ENCODE data around the gene PAQR5. TPM values are rescaled to one million over a fixed set of nuclear protein-coding genes. Genes with fewer than 3 reads are reported as not detected.
"Not testable (repeated sequence)": the region's sequence is repeated elsewhere in the genome, so short reads cannot be mapped to it uniquely, and the experiment has no call there.

Gene PAQR5
- total and polyA plus RNA-seq, 5 experiments from 2014 or later = not detected

DNA sequence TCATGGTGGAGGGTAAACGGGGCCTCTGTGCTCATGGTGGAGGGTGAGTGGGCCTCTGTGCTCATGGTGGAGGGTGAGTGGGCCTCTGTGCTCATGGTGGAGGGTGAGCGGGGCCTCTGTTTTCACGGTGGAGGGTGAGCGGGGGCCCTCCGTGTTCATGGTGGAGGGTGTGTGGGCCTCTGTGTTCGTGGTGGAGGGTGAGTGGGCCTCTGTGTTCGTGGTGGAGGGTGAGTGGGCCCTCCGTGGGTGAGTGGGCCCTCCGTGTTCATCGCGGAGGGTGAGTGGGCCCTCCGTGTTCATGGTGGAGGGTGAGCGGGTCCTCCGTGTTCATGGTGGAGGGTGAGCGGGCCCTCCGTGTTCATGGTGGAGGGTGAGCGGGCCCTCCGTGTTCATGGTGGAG is 85.4 kb downstream of the PAQR5 start:
- POLR2A ChIA-PET, H3K9me3 Mint-ChIP-seq, H3K4me1 Mint-ChIP-seq, DNase-seq, ATAC-seq, H3K27me3 Mint-ChIP-seq, H3K4me3 Mint-ChIP-seq, H3K27ac Mint-ChIP-seq, H3K36me3 Mint-ChIP-seq: not testable (repeated sequence)

DNA sequence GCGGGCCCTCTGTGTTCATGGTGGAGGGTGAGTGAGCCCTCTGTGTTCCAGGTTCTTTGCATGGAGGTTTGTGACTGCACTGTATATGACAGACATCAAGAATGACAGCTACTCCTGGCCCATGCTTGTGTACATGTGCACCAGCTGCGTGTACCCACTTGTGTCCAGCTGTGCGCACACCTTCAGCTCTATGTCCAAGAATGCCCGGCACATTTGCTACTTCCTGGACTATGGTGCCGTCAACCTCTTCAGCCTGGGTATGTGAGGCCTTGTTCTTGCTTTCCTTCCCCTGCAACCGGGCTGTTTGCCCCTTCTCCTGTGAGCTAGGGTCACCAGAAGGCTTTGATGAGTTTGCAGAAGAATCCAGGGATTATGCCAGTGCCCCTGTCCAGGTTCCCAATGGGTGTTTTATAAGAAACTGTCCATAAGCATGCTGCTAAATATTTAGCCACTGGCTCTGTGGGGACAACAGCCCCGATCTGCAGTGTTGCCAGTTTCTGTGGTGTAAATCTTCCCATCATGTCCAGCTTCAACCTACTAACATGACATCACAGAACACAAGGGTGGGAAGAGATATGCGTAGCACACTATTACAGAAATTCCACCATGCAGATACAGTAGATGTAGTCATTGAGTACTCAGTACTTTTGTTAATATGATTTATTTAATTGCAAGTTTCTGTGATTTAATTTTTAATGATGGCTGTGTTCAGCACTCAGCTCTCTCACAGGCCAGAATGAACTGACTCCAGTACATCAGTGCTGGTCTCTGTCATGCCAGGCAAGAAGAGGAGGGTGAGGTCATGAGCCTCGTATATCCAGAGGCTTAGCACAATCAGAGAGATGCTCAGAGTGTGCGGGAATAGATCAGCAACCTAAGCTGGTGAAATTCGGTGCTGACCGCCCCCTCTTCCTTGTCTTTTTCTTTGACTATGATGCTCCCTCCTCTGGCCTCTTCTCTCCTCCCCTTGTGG is 86.2 kb downstream of the PAQR5 start:
- DNase-seq (no peak), ATAC-seq (no peak)
- H3K27ac Mint-ChIP-seq = no peak overlapping the region
- H3K36me3 Mint-ChIP-seq = no peaks in the 10 kb centered on the region
- no peak overlapping the region for H3K4me3 Mint-ChIP-seq
- H3K4me1 Mint-ChIP-seq = no peaks in the 10 kb centered on the region
- peaks cover 0 to 6% (median 0%) of the 10 kb centered on the region in 5 donors for H3K27me3 Mint-ChIP-seq
- no peaks in the 10 kb centered on the region for H3K9me3 Mint-ChIP-seq
- POLR2A ChIA-PET = no interaction called here

DNA sequence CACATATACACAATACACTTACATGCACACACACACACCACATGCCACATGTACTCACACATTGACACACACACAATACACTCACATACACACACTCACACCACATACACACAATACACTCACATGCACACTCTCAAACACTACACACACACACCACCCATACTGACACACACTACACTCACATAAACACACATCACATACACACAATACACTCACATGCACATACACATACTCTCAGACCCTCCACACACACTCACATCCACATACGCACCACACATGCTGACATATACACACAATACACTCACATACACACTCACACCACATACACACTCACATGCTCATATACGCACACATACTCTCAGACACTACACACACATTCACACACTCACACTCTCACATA is 87.1 kb downstream of the PAQR5 start:
- H3K27ac Mint-ChIP-seq = no peak overlapping the region
- ATAC-seq (no peak), DNase-seq (no peak)
- no peaks in the 10 kb centered on the region for H3K4me1 Mint-ChIP-seq
- no peaks in the 10 kb centered on the region for H3K9me3 Mint-ChIP-seq
- POLR2A ChIA-PET = no interaction called here
- H3K4me3 Mint-ChIP-seq = no peak overlapping the region
- peaks cover 0 to 2% (median 0%) of the 10 kb centered on the region in 5 donors for H3K27me3 Mint-ChIP-seq
- H3K36me3 Mint-ChIP-seq = no peaks in the 10 kb centered on the region

- no peaks in the 10 kb centered on the region for H3K4me1 Mint-ChIP-seq
- H3K36me3 Mint-ChIP-seq = no peaks in the 10 kb centered on the region
- DNase-seq = no peak
- peaks cover 0 to 2% (median 0%) of the 10 kb centered on the region in 5 donors for H3K27me3 Mint-ChIP-seq
- H3K4me3 Mint-ChIP-seq = no peak overlapping the region
- H3K27ac Mint-ChIP-seq = no peak overlapping the region
- no peak for ATAC-seq
- POLR2A ChIA-PET = no interaction called here
- H3K9me3 Mint-ChIP-seq = no peaks in the 10 kb centered on the region
Observed at GRCh38 chr15:69386284-69386683, 87.6 kb downstream of the PAQR5 start.

DNA sequence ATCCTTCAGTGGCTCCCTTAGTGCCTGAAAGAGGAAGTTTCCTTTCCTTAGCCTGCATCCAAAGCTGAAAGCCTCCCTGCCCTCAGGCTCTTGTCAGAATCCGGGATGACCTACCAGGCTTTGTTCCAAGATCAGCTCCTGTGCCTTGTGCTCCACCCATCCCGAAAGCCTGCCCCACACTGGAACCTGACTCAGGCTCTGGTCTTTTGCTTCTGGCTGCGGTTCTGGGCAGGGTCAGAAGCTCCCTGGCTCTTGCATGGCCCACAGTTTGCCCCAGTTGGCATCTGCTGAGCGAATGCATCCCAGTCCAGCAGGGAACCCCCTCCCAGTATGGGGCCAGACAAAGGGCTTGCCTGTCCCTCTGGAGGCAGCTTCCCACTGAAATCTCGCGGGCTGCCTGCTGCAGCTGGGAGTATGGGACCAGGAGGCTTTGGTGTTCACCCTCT is 89.6 kb downstream of the PAQR5 start:
- Mint-ChIP-seq H3K27me3 (peaks cover 0 to 4% (median 0%) of the 10 kb centered on the region in 5 donors), H3K27ac (no peak overlapping the region), H3K9me3 (no peaks in the 10 kb centered on the region)

GRCh38 chr15:69389426-69389825 is 90.7 kb downstream of the PAQR5 start:
- POLR2A ChIA-PET = no interaction called here
- no peak overlapping the region for H3K4me3 Mint-ChIP-seq
- no peaks in the 10 kb centered on the region for H3K9me3 Mint-ChIP-seq
- no peaks in the 10 kb centered on the region for H3K36me3 Mint-ChIP-seq
- H3K27me3 Mint-ChIP-seq = peaks cover 0 to 4% (median 0%) of the 10 kb centered on the region in 5 donors
- H3K4me1 Mint-ChIP-seq = peaks cover 0 to 5% (median 1%) of the 10 kb centered on the region in 4 donors
- no peak for ATAC-seq
- no peak overlapping the region for H3K27ac Mint-ChIP-seq
- DNase-seq = no peak

More for the DNA sequence above, 89.6 kb downstream of the PAQR5 start:
- no peak for DNase-seq
- no peak for ATAC-seq
- H3K36me3 Mint-ChIP-seq = no peaks in the 10 kb centered on the region
- POLR2A ChIA-PET = no interaction called here
- no peaks in the 10 kb centered on the region for H3K4me1 Mint-ChIP-seq
- H3K4me3 Mint-ChIP-seq = no peak overlapping the region

- POLR2A ChIA-PET = no interaction called here
- no peaks in the 10 kb centered on the region for H3K9me3 Mint-ChIP-seq
Observed at GRCh38 chr15:69390575-69390974, 91.9 kb downstream of the PAQR5 start.

DNA sequence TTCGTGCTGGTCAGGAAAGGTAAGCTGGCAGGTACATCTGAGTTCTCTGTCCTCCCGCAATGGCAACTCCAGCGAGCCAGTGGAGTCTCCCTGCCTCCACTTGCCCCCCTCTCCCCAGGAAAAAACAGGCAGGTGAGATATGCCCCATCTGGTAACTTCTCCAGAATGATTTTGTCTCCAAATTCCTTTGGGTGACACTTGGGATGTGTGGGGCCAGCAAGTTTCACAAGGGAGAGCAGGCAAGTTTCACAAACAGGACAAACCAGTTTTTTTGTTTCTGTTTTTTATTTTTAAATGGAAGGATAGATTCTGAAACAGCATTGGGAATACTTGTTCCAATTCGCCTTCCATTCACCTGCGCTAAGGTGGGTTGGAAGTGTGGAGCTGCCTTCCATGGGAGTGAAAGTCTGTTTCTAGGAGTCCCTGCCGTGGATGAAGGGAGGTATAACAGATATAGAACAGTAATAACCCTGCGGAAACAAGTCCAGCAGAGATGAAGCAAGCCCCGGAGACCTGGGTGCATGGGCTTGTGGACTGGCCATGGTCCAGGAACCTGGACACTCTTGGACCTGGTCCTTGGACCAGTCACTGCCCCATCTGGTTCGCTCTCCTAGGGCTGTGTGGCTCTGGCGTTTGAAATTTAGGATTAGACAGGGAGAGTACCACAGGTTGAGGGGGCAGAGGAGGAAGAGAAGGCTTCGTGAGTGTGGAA is 92.5 kb downstream of the PAQR5 start:
- no peak overlapping the region for H3K4me3 Mint-ChIP-seq
- ATAC-seq (no peak), DNase-seq (no peak)
- peaks cover 1 to 8% (median 6%) of the 10 kb centered on the region in 4 donors for H3K4me1 Mint-ChIP-seq
- H3K27ac Mint-ChIP-seq = no peak overlapping the region
- H3K36me3 Mint-ChIP-seq = no peaks in the 10 kb centered on the region
- H3K27me3 Mint-ChIP-seq = peaks cover 0 to 4% (median 0%) of the 10 kb centered on the region in 5 donors
- POLR2A ChIA-PET = no interaction called here
- no peaks in the 10 kb centered on the region for H3K9me3 Mint-ChIP-seq

More at GRCh38 chr15:69390575-69390974, 91.9 kb downstream of the PAQR5 start:
- H3K4me3 Mint-ChIP-seq = no peak overlapping the region
- ATAC-seq = no peak
- H3K27ac Mint-ChIP-seq = no peak overlapping the region
- DNase-seq = no peak
- peaks cover 1 to 8% (median 6%) of the 10 kb centered on the region in 4 donors for H3K4me1 Mint-ChIP-seq
- H3K27me3 Mint-ChIP-seq = peaks cover 0 to 4% (median 0%) of the 10 kb centered on the region in 5 donors
- H3K36me3 Mint-ChIP-seq = no peaks in the 10 kb centered on the region

- Mint-ChIP-seq H3K27me3 (peaks cover 0 to 4% (median 0%) of the 10 kb centered on the region in 5 donors), H3K9me3 (no peaks in the 10 kb centered on the region), H3K4me3 (no peak overlapping the region), H3K4me1 (peaks cover 1 to 8% (median 6%) of the 10 kb centered on the region in 4 donors), H3K27ac (no peak overlapping the region), H3K36me3 (no peaks in the 10 kb centered on the region)
- no peak for ATAC-seq
- DNase-seq = no peak
- POLR2A ChIA-PET = no interaction called here
Observed at GRCh38 chr15:69392352-69392751, 93.6 kb downstream of the PAQR5 start.

DNA sequence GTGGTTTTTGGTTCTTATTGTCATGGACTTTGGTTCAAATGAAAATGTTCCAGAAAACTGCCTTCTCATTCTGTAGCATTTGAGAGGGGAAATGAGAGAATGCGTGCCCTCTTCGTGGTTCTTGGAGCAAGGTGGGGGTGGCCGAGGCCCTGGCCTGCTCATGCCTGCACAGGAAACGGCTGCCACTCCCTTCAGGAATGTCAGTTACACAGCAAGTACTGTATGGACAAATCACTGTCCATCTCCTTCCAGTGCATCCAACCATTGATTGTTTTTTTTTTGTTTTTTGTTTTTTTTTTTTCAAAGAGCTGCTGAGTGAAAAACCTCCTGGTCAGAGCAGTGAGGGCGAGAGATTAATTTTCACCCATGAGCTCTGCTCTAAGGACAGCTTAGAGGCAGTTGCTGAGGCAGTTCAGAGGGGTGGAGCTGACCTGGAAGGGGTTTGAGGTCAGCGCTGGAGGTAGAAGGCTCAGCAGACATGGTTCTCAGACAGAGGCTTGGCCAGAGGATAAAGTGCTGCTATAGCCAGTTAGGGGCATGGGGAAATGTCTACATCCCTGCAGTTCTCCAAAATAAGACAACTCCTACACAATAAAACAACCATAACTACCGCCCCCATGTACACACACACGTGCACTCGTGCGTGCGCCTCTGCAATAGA is 95.2 kb downstream of the PAQR5 start:
- POLR2A ChIA-PET = interaction anchor here (0.6 to 0.9 kb wide), 2 partner anchors 28 to 59 kb away, joined by 3 to 4 read pairs; partner anchors contain the start of gene RPLP1
- Mint-ChIP-seq H3K36me3 (no peaks in the 10 kb centered on the region), H3K9me3 (no peaks in the 10 kb centered on the region), H3K4me3 (no peak overlapping the region), H3K27me3 (peaks cover 0 to 3% (median 0%) of the 10 kb centered on the region in 5 donors), H3K27ac (no peak overlapping the region), H3K4me1 (peaks cover 1 to 18% (median 9%) of the 10 kb centered on the region in 4 donors)
- ATAC-seq = no peak
- DNase-seq = no peak

DNA sequence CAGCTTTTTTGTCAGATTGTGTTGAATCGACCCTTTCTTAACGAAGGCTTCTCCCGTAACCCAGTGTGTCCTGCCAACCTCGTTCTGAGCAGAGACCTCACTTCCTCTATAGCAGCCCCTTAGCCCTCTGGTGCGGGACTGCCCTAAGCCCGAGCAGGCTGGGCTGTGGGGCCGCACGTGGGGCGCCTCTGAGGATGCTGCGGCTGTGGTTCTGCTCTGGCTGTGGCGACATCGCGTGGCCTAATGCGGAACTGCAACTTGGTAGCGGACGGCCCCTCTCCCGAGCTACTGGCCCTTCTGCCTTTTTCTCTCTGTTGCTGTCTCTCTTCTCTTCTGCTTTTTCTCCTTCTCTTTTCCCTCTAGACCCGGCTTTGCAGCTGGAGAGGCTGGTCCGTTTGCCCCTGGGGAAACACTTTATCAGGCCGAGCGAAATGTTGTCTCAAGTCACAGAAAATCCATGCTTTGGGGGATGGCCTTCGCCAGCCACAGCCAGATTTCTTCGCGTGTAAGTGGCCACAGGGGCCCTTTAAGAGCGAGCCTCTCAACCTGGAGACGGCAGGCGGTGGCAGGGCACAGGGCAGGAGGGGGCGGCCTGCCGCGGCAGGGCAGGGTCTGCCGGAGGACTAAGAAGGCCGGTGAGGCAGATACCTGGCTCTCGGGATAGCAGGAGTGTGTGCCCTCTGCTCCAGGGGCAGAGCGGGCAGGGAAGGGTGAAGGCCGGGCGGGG is 96.0 kb downstream of the PAQR5 start:
- H3K27ac Mint-ChIP-seq = peak overlapping the region in 2 of 10 donors; percentile 7 to 33
- peaks cover 0 to 3% (median 0%) of the 10 kb centered on the region in 5 donors for H3K27me3 Mint-ChIP-seq
- H3K4me3 Mint-ChIP-seq = no peak overlapping the region
- peaks cover 1 to 18% (median 9%) of the 10 kb centered on the region in 4 donors for H3K4me1 Mint-ChIP-seq
- ATAC-seq (peak; percentile 92 to 99), DNase-seq (peak; percentile 55 to 87 (median 76))
- H3K9me3 Mint-ChIP-seq = no peaks in the 10 kb centered on the region
- POLR2A ChIA-PET = interaction anchor here (0.9 kb wide), 1 partner anchor 58 kb away, joined by 4 read pairs; the partner anchor contains the start of gene RPLP1
- H3K36me3 Mint-ChIP-seq = no peaks in the 10 kb centered on the region

GRCh38 chr15:69395460-69395859 is 96.7 kb downstream of the PAQR5 start:
- Mint-ChIP-seq H3K4me1 (peaks cover 1 to 18% (median 9%) of the 10 kb centered on the region in 4 donors), H3K27ac (peak overlapping the region in 1 of 10 donors; percentile 40)
- POLR2A ChIA-PET = no interaction called here

More at GRCh38 chr15:69395460-69395859, 96.7 kb downstream of the PAQR5 start:
- peaks cover 0 to 3% (median 0%) of the 10 kb centered on the region in 5 donors for H3K27me3 Mint-ChIP-seq
- no peaks in the 10 kb centered on the region for H3K36me3 Mint-ChIP-seq
- ATAC-seq (no peak), DNase-seq (no peak)
- no peak overlapping the region for H3K4me3 Mint-ChIP-seq
- no peaks in the 10 kb centered on the region for H3K9me3 Mint-ChIP-seq
